ENCODE results near the gene THSD4.

THSD4 gene

GRCh38 chr15:71691081-71691457 lies 575.8 kb downstream of the THSD4 start:
- Histone ChIP-seq H3K9ac (ENCODE audit: insufficient read length, low read depth) (no peak overlapping the region), H3K36me3 (ENCODE audit: insufficient read depth, insufficient read length, low read length) (no peaks in the 10 kb centered on the region), H3K4me1 (ENCODE audit: insufficient read depth, insufficient read length) (no peaks in the 10 kb centered on the region), H3K9me3 (ENCODE audit: insufficient read depth, low read length) (no peaks in the 10 kb centered on the region; the same call in 1 of the 2 replicates), H3K4me3 (ENCODE audit: insufficient read length, low read depth) (no peak overlapping the region), H3K27me3 (ENCODE audit: insufficient read depth, insufficient read length) (no peaks in the 10 kb centered on the region)
- TF ChIP-seq YY1 (IDR thresholded peaks at IDR 0.05; ENCODE audit: insufficient read depth, insufficient read length): no peak
- TF ChIP-seq SUZ12 (IDR thresholded peaks at IDR 0.05; ENCODE audit: extremely low read depth, insufficient read depth, insufficient read length): no peak
- TF ChIP-seq ZNF274 (IDR thresholded peaks at IDR 0.05; ENCODE audit: low read depth, low read length): no peak
- no peak for DNase-seq (ENCODE audit: low read depth, low spot score)

- no peak overlapping the region for H3K4me3 ChIP-seq (ENCODE audit: insufficient read length, low read depth)
- H3K36me3 ChIP-seq (ENCODE audit: insufficient read depth, insufficient read length, low read length): no peaks in the 10 kb centered on the region
- no peaks in the 10 kb centered on the region; the same call in 1 of the 2 replicates for H3K9me3 ChIP-seq (ENCODE audit: insufficient read depth, low read length)
- H3K4me1 ChIP-seq (ENCODE audit: insufficient read depth, insufficient read length): no peaks in the 10 kb centered on the region
- TF ChIP-seq YY1 (IDR thresholded peaks at IDR 0.05; ENCODE audit: insufficient read depth, insufficient read length): no peak
- no peak for TF ChIP-seq SUZ12 (IDR thresholded peaks at IDR 0.05; ENCODE audit: extremely low read depth, insufficient read depth, insufficient read length)
- no peak for TF ChIP-seq ZNF274 (IDR thresholded peaks at IDR 0.05; ENCODE audit: low read depth, low read length)
- no peaks in the 10 kb centered on the region for H3K27me3 ChIP-seq (ENCODE audit: insufficient read depth, insufficient read length)
- no peak for DNase-seq (ENCODE audit: low read depth, low spot score)
- H3K9ac ChIP-seq (ENCODE audit: insufficient read length, low read depth): no peak overlapping the region
These were observed 576.5 kb downstream of the THSD4 start for GRCh38 chr15:71691458-71692417.

DNA sequence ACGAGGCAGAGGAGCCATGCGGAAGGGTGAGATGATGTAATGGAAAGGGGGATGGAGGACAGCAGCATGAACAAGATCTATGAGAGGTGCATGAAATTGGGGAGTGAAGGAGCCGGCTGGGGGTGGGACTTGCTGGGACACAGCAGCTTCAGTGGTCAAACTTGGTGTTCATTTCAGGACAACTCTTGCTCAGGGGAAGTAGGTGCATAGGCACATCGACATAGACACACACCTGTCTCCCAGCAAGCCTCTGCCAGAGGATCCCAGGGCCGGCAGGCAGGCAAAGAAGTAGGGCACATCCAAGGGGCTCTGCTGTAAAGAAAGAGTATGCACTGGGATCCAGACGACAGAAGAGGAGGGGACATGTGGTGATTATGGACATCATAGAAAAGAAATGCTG lies 582.0 kb downstream of the THSD4 start:
- Histone ChIP-seq H3K27me3 (ENCODE audit: insufficient read depth, insufficient read length) (no peaks in the 10 kb centered on the region), H3K36me3 (ENCODE audit: insufficient read depth, insufficient read length, low read length) (no peaks in the 10 kb centered on the region), H3K9ac (ENCODE audit: insufficient read length, low read depth) (no peak overlapping the region), H3K9me3 (ENCODE audit: insufficient read depth, low read length) (no peaks in the 10 kb centered on the region), H3K4me1 (ENCODE audit: insufficient read depth, insufficient read length) (no peaks in the 10 kb centered on the region), H3K4me3 (ENCODE audit: insufficient read length, low read depth) (no peak overlapping the region)
- no peak for TF ChIP-seq ZNF274 (IDR thresholded peaks at IDR 0.05; ENCODE audit: low read depth, low read length)
- DNase-seq (ENCODE audit: low read depth, low spot score): no peak

DNA sequence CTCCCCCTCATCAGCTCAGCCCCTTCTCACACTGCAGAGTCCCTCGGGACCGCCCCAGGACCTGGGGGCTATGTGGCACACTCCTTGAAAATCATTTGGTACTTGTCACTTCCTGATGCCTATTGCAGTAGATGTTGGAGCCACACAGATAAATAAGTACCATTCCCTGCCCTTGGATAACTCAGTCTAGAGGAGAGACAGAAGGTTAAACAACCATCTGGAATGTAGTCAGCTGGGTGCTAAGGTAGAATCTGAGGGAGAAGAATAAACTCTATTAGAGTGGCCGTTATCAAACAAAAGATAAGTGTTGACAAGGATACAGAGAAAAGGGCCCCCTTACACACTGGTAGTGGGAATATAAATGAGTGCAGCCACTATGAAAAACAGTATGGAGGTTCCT lies 582.8 kb downstream of the THSD4 start:
- no peak for DNase-seq (ENCODE audit: low read depth, low spot score)
- H3K4me3 ChIP-seq (ENCODE audit: insufficient read length, low read depth): no peak overlapping the region
- H3K27me3 ChIP-seq (ENCODE audit: insufficient read depth, insufficient read length): no peaks in the 10 kb centered on the region
- no peak overlapping the region for H3K9ac ChIP-seq (ENCODE audit: insufficient read length, low read depth)
- no peaks in the 10 kb centered on the region for H3K36me3 ChIP-seq (ENCODE audit: insufficient read depth, insufficient read length, low read length)
- H3K9me3 ChIP-seq (ENCODE audit: insufficient read depth, low read length): no peaks in the 10 kb centered on the region
- H3K4me1 ChIP-seq (ENCODE audit: insufficient read depth, insufficient read length): no peaks in the 10 kb centered on the region
- no peak for TF ChIP-seq YY1 (IDR thresholded peaks at IDR 0.05; ENCODE audit: insufficient read depth, insufficient read length)
- TF ChIP-seq SUZ12 (IDR thresholded peaks at IDR 0.05; ENCODE audit: extremely low read depth, insufficient read depth, insufficient read length): no peak
- no peak for TF ChIP-seq ZNF274 (IDR thresholded peaks at IDR 0.05; ENCODE audit: low read depth, low read length)

DNA sequence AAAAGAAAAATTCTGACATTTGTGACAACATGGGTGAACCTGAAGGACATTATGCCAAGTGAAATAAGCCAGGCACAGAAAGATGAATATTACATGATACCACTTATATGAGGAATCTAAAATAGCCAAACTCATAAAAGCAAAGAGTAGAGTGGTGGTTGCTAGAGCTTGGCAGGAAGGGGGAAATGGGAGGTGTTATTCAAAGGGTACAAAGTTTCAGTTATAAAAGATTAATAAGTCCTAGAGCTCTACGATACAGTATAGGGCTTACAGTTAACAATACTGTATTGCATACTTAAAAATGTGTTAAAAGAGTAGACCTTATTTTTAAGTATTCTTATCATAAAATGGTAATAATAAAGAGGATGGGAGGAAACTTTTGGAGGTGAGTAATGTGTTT lies 583.5 kb downstream of the THSD4 start:
- no peaks in the 10 kb centered on the region for H3K27me3 ChIP-seq (ENCODE audit: insufficient read depth, insufficient read length)
- no peaks in the 10 kb centered on the region for H3K36me3 ChIP-seq (ENCODE audit: insufficient read depth, insufficient read length, low read length)
- no peak overlapping the region for H3K4me3 ChIP-seq (ENCODE audit: insufficient read length, low read depth)
- no peak overlapping the region for H3K9ac ChIP-seq (ENCODE audit: insufficient read length, low read depth)
- no peak for TF ChIP-seq YY1 (IDR thresholded peaks at IDR 0.05; ENCODE audit: insufficient read depth, insufficient read length)
- TF ChIP-seq ZNF274 (IDR thresholded peaks at IDR 0.05; ENCODE audit: low read depth, low read length): no peak
- no peak for TF ChIP-seq SUZ12 (IDR thresholded peaks at IDR 0.05; ENCODE audit: extremely low read depth, insufficient read depth, insufficient read length)
- H3K4me1 ChIP-seq (ENCODE audit: insufficient read depth, insufficient read length): no peaks in the 10 kb centered on the region
- DNase-seq (ENCODE audit: low read depth, low spot score): no peak
- H3K9me3 ChIP-seq (ENCODE audit: insufficient read depth, low read length): no peaks in the 10 kb centered on the region

DNA sequence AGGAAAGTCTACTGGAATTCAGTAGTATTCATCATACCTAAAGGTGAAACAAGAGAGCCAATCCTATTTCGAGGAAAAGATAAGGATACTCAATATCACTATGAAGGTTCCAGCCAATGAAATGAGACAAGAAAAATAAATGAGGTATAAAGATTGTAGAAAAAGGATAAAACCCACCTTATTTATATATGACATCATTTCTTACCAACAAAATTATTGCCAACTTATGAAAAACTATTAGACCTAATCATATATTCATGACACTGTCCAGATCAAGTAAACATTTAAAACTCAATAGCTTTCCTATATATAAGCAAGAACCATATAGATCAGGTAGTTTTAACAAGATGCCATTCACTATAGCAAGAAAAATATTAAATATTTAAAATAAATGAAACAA lies 584.7 kb downstream of the THSD4 start:
- no peak for DNase-seq (ENCODE audit: low read depth, low spot score)
- no peak overlapping the region for H3K9ac ChIP-seq (ENCODE audit: insufficient read length, low read depth)
- no peaks in the 10 kb centered on the region for H3K36me3 ChIP-seq (ENCODE audit: insufficient read depth, insufficient read length, low read length)
- TF ChIP-seq YY1 (IDR thresholded peaks at IDR 0.05; ENCODE audit: insufficient read depth, insufficient read length) (no peak), SUZ12 (IDR thresholded peaks at IDR 0.05; ENCODE audit: extremely low read depth, insufficient read depth, insufficient read length) (no peak), ZNF274 (IDR thresholded peaks at IDR 0.05; ENCODE audit: low read depth, low read length) (no peak)
- H3K4me1 ChIP-seq (ENCODE audit: insufficient read depth, insufficient read length): no peaks in the 10 kb centered on the region
- no peaks in the 10 kb centered on the region for H3K9me3 ChIP-seq (ENCODE audit: insufficient read depth, low read length)
- no peak overlapping the region for H3K4me3 ChIP-seq (ENCODE audit: insufficient read length, low read depth)
- H3K27me3 ChIP-seq (ENCODE audit: insufficient read depth, insufficient read length): no peaks in the 10 kb centered on the region

- Histone ChIP-seq H3K9me3 (ENCODE audit: insufficient read depth, low read length) (no peaks in the 10 kb centered on the region), H3K4me1 (ENCODE audit: insufficient read depth, insufficient read length) (no peaks in the 10 kb centered on the region), H3K9ac (ENCODE audit: insufficient read length, low read depth) (no peak overlapping the region), H3K4me3 (ENCODE audit: insufficient read length, low read depth) (no peak overlapping the region), H3K27me3 (ENCODE audit: insufficient read depth, insufficient read length) (no peaks in the 10 kb centered on the region), H3K36me3 (ENCODE audit: insufficient read depth, insufficient read length, low read length) (no peaks in the 10 kb centered on the region)
- no peak for DNase-seq (ENCODE audit: low read depth, low spot score)
- TF ChIP-seq ZNF274 (IDR thresholded peaks at IDR 0.05; ENCODE audit: low read depth, low read length) (no peak), SUZ12 (IDR thresholded peaks at IDR 0.05; ENCODE audit: extremely low read depth, insufficient read depth, insufficient read length) (no peak), YY1 (IDR thresholded peaks at IDR 0.05; ENCODE audit: insufficient read depth, insufficient read length) (no peak)
These were observed 586.5 kb downstream of the THSD4 start for GRCh38 chr15:71701808-71702207.

Measured in NT2/D1 (cell line).